ENCODE measurements around the gene RPS18. TPM values are rescaled to one million over a fixed set of nuclear protein-coding genes. Genes with fewer than 3 reads are reported as not detected.
A peak's percentile ranks its signal among the peaks of the same experiment; 100 is the strongest.

The RPS18 gene
- total and polyA plus RNA-seq, 10 of the 15 experiments (the other 5 are each of a cell fraction or from before 2014, with no cell fraction given), result 4,228 to 20,828 (median 7,406) TPM

DNA sequence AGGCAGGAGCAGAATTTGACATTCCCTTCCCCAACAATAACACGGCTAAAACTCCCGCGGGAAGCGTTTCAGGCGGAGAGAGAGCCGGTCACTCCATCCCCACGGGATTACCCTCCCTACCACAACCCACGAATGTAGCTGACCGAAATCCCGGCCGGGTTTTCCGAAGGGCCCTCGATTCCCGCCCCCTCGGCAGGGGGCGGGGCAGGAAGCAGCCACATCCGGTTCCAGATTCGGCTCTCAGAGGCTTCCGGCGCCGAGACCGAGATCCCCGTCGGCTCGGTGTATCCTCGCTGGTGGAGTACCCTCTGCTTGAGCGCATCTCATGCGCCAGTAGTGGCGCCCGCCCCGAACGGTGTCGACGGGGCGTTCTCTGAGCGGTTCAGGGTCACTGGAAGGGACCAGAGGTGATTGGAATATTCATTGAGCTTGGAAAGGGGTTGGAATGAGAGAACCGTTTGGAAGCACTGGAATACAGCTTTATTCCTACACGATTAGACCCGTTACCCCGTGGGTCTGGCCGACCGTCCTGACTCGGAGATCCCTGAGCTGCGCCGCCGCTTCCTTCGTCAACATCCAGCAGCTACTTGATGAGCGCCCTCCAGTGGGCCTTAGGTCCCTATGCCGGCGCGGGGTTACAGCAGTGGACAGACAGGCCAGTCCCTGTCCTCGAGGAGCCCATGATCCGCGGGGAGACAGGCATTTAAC lies 27.5 kb downstream of the RPS18 start (continued):
- TF ChIP-seq, protein P1, sequence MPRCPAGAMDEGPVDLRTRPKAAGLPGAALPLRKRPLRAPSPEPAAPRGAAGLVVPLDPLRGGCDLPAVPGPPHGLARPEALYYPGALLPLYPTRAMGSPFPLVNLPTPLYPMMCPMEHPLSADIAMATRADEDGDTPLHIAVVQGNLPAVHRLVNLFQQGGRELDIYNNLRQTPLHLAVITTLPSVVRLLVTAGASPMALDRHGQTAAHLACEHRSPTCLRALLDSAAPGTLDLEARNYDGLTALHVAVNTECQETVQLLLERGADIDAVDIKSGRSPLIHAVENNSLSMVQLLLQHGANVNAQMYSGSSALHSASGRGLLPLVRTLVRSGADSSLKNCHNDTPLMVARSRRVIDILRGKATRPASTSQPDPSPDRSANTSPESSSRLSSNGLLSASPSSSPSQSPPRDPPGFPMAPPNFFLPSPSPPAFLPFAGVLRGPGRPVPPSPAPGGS (IDR thresholded peaks at IDR 0.05; ENCODE audit: borderline replicate concordance, insufficient read depth, low read depth, low read length, poor library complexity, severe bottlenecking), result peak; percentile 92
- TF ChIP-seq, protein P2, sequence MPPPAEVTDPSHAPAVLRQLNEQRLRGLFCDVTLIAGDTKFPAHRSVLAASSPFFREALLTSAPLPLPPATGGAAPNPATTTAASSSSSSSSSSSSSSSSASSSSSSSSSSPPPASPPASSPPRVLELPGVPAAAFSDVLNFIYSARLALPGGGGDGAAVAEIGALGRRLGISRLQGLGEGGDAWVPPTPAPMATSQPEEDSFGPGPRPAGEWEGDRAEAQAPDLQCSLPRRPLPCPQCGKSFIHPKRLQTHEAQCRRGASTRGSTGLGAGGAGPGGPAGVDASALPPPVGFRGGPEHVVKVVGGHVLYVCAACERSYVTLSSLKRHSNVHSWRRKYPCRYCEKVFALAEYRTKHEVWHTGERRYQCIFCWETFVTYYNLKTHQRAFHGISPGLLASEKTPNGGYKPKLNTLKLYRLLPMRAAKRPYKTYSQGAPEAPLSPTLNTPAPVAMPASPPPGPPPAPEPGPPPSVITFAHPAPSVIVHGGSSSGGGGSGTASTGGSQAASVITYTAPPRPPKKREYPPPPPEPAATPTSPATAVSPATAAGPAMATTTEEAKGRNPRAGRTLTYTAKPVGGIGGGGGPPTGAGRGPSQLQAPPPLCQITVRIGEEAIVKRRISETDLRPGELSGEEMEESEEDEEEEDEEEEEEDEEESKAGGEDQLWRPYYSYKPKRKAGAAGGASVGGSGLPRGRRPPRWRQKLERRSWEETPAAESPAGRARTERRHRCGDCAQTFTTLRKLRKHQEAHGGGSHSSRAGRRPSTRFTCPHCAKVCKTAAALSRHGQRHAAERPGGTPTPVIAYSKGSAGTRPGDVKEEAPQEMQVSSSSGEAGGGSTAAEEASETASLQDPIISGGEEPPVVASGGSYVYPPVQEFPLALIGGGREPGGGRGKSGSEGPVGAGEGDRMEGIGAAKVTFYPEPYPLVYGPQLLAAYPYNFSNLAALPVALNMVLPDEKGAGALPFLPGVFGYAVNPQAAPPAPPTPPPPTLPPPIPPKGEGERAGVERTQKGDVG (CRISPR knock-in tag; IDR thresholded peaks at IDR 0.05), result no peak
- TF ChIP-seq EGR1 (IDR thresholded peaks at IDR 0.05; ENCODE audit: borderline replicate concordance in 1 of 2, low read depth in 2 of 2, low read length in 2 of 2), result peak; percentile 50 to 96
- peak; percentile 92 for TF ChIP-seq IKZF1 (conservative IDR thresholded peaks at IDR 0.05)
- TF ChIP-seq POLR2AphosphoS5 (IDR thresholded peaks at IDR 0.05; ENCODE audit: low read length), result peak; percentile 91
- TF ChIP-seq, protein P3, sequence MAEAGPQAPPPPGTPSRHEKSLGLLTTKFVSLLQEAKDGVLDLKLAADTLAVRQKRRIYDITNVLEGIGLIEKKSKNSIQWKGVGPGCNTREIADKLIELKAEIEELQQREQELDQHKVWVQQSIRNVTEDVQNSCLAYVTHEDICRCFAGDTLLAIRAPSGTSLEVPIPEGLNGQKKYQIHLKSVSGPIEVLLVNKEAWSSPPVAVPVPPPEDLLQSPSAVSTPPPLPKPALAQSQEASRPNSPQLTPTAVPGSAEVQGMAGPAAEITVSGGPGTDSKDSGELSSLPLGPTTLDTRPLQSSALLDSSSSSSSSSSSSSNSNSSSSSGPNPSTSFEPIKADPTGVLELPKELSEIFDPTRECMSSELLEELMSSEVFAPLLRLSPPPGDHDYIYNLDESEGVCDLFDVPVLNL (IDR thresholded peaks at IDR 0.05; ENCODE audit: low read depth, low read length), result peak; percentile 43; the same call in 1 of the 2 replicates
- TF ChIP-seq NFYA (IDR thresholded peaks at IDR 0.05; ENCODE audit: borderline replicate concordance, low read depth, low read length), result no peak
- TF ChIP-seq MEF2B (IDR thresholded peaks at IDR 0.05; ENCODE audit: partially characterized antibody, poor library complexity, severe bottlenecking), result peak; percentile 94
- peak; percentile 46; the same call in 1 of the 2 replicates for TF ChIP-seq HCFC1 (IDR thresholded peaks at IDR 0.05; ENCODE audit: low read length)
- TF ChIP-seq RELA (IDR thresholded peaks at IDR 0.05; ENCODE audit: borderline replicate concordance, partially characterized antibody), result no peak
- peak; percentile 44; the same call in 1 of the 2 replicates for TF ChIP-seq TCF7 (IDR thresholded peaks at IDR 0.05; ENCODE audit: borderline replicate concordance)
- TF ChIP-seq ZNF622 (IDR thresholded peaks at IDR 0.05), result no peak
- peak; percentile 97 for TF ChIP-seq NBN (IDR thresholded peaks at IDR 0.05)
- TF ChIP-seq, protein P4, sequence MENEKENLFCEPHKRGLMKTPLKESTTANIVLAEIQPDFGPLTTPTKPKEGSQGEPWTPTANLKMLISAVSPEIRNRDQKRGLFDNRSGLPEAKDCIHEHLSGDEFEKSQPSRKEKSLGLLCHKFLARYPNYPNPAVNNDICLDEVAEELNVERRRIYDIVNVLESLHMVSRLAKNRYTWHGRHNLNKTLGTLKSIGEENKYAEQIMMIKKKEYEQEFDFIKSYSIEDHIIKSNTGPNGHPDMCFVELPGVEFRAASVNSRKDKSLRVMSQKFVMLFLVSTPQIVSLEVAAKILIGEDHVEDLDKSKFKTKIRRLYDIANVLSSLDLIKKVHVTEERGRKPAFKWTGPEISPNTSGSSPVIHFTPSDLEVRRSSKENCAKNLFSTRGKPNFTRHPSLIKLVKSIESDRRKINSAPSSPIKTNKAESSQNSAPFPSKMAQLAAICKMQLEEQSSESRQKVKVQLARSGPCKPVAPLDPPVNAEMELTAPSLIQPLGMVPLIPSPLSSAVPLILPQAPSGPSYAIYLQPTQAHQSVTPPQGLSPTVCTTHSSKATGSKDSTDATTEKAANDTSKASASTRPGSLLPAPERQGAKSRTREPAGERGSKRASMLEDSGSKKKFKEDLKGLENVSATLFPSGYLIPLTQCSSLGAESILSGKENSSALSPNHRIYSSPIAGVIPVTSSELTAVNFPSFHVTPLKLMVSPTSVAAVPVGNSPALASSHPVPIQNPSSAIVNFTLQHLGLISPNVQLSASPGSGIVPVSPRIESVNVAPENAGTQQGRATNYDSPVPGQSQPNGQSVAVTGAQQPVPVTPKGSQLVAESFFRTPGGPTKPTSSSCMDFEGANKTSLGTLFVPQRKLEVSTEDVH (IDR thresholded peaks at IDR 0.05; ENCODE audit: low read depth, partially characterized antibody), result peak; percentile 91
- TF ChIP-seq ESRRA (IDR thresholded peaks at IDR 0.05; ENCODE audit: low read length), result no peak
- TF ChIP-seq EZH2 (IDR thresholded peaks at IDR 0.05; ENCODE audit: borderline replicate concordance, control insufficient read depth, low read depth, low read length), result no peak
- no peak for TF ChIP-seq RFX5 (IDR thresholded peaks at IDR 0.05; ENCODE audit: low read depth, low read length)
- TF ChIP-seq RAD51 (IDR thresholded peaks at IDR 0.05), result no peak
